Vagina (tissue), 2 donors: ENCODE measurements around the gene SDCCAG8.

Experiments used
- CTCF ChIP-seq, 3 experiments: fragments of 450-650 bp in 2 of 3; fragments of 200-600 bp in 1 of 3; sonication (generic) in 1 of 3; IDR thresholded peaks; one replicate each; pipeline ENCODE4 v1.5.1; 2017 to 2019; ENCODE audit warnings: antibody characterized with exemption in 3 of 3, mild to moderate bottlenecking in 2 of 3, moderate library complexity in 2 of 3
- POLR2AphosphoS5 ChIP-seq, 2 donors: sonication (generic); formaldehyde crosslinking; IDR thresholded peaks; one replicate each; pipeline ENCODE4 v1.9.0; 2017; ENCODE audit warnings: antibody characterized with exemption in 2 of 2, mild to moderate bottlenecking in 2 of 2, low read depth in 1 of 2; ENCODE audit not compliant: insufficient read depth in 1 of 2

- peak; percentile 39 to 85 for TF ChIP-seq POLR2AphosphoS5 (IDR thresholded peaks at IDR 0.05; ENCODE audit: insufficient read depth in 1 of 2, low read depth in 1 of 2)
- TF ChIP-seq CTCF (IDR thresholded peaks at IDR 0.05), result no peak
These were observed 682 bp upstream of the SDCCAG8 start, which contains the start of gene CEP170 for GRCh38 chr1:243254927-243255790.
